NB4 (cell line): Measurements from ENCODE around the gene DSC2.

Experiments used
- CTCF ChIP-seq: IDR thresholded peaks from one replicate; pipeline ENCODE4 v1.5.1; 2012; ENCODE audit warnings: low read depth, low read length
- MAX ChIP-seq: IDR thresholded peaks from 2 replicates; pipeline ENCODE4 v1.6.1; 2011; ENCODE audit warnings: low read depth, low read length

GRCh38 chr18:31093880-31094279, 8.3 kb downstream of the DSC2 start:
- TF ChIP-seq CTCF (no peak), MAX (no peak)
